Right kidney (tissue), 9 donors: Measurements from ENCODE around the gene HEPHL1.
"Not testable (repeated sequence)": the region's sequence is repeated elsewhere in the genome, so short reads cannot be mapped to it uniquely, and the experiment has no call there.

Experiments used
- DNase-seq: peaks from one replicate; pipeline ENCODE4 v3.0.0-alpha.2; 2016
- long read RNA-seq, 8 donors: transcript quantifications; one replicate each; lab custom pipeline, GENCODE V29; 2026

Gene HEPHL1, protein sequence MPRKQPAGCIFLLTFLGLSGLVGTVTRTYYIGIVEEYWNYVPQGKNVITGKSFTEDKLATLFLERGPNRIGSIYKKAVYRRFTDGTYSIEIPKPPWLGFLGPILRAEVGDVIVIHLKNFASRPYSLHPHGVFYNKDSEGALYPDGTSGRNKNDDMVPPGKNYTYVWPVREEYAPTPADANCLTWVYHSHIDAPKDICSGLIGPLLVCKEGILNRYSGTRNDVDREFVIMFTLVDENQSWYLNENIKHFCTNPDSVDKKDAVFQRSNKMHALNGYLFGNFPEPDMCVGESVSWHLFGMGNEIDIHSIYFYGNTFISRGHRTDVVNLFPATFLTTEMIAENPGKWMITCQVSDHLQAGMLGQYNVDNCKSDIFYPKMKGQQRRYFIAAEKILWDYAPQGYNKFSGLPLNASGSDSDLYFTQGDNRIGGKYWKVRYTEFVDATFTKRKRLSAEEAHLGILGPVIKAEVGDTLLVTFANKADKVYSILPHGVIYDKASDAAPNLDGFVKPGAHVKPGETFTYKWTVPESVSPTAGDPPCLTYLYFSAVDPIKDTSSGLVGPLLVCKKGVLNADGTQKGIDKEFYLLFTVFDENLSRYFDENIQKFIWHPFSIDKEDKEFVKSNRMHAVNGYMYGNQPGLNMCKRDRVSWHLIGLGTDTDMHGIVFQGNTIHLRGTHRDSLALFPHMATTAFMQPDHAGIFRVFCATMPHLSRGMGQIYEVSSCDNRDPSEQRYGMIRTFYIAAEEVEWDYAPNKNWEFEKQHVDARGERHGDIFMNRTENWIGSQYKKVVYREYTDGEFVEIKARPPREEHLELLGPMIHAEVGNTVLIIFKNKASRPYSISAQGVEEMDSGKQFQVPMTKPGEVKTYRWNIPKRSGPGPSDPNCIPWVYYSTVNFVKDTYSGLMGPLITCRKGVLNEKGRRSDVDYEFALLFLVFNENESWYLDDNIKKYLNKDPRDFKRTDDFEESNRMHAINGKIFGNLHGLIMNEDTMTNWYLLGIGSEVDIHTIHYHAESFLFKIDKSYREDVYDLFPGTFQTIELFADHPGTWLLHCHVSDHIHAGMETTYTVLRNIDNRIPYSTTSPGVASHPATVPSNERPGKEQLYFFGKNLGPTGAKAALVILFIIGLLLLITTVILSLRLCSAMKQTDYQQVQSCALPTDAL
- long read RNA-seq, donor 1: 0 reads
- long read RNA-seq, donor 2: 0 reads
- long read RNA-seq, donor 3: 0 reads
- long read RNA-seq, donor 4: 0 reads
- long read RNA-seq, donor 5, partial matches to known transcripts: 5 of 5 reads
- long read RNA-seq, donor 5, other reads (novel, unspliced or antisense): 0 of 5 reads
- long read RNA-seq, donor 6: 0 reads
- long read RNA-seq, donor 7: 0 reads
- long read RNA-seq, donor 8: 0 reads

DNA sequence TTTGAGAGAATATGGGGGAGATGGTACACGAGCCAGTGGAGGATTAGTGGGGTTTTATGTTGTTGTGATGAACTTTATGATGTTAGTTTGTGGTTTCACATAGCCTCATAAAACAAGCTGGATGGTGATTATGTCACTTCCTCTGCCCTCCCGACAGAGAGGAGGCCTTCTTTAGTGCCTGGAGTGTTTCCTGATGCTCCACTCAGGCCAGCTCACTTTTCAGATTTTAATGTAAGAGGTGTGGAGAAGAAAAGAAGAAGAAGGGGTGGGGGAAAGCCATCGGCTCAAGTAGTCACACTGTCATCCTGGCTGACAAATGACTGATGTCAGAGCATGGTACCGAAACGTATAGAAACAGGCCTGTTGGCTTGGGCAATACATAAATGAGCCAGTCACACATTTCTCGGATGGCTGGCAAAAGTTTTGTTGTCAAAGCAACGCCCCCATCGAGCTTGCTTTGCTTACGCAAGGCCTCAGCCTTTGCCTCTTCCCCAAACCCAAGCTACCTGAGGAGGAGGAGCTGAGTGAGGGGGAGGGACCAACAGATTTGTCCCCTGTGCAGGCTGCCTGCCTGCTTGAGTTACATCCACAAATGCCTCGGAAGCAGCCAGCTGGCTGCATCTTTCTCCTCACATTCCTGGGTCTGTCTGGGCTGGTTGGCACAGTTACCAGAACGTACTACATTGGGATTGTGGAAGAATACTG, at the start of gene HEPHL1:
HEPHL1 (plus strand) TSS at position 578 of the 705 bp plus-strand sequence; CDS start at position 593, 15 bp downstream.
- DNase-seq: no peak

- no peak for DNase-seq
Measured at GRCh38 chr11:93972790-93973189, 48.4 kb upstream of the HEPHL1 start.

DNA sequence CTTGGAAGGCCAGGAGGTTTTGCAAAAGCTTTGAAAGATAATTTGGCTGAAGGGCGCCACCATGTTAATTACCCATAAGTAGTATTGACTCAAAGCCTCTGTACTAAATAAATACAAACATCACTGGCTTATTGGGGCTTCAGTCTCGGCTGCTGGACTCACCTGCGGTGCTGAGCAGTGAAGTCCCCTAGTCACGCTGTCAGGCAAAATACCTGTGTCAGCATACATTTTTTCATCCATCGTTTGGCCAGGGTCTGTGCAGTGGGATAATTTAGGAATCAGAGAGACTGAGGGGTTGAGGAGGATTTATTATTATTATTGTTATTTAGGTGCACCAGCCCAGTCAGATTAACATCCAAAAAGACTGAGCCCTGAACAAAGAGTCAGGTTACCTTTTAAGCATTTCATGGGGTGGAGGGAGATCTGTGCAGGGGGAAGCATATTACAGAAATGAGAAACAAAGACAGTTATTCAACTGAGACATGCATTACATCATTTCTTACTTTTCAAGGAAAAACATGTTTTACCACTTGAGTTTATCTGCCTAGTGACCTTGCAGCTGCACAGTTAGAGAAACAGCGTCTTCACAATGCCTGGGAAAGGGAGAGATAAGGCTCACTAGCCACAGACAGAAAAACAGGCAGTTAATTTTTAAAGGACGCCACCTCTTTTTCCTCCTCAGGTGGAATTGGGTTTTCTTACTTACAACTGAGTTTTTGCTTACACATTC, 47.7 kb upstream of the HEPHL1 start:
- DNase-seq: not testable (repeated sequence)

DNA sequence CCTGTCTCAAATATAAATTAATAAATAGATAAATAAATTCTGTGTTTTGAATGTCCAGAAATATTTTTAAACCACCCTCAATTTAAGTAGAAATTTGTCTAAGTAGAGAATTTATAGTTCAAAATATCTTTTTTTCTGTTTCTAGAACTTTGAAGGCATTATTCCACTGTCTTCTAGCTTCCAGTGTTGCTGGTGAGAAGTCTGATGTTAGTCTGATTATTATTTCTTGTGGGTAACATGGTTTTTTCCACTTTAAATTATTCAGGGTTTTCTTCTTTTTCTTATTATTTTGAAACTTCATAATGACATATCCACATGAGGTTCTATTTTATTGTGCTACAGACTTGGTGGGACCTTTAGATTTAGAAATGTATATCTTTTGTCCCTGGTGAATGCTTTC, 46.4 kb upstream of the HEPHL1 start:
- no peak for DNase-seq

DNA sequence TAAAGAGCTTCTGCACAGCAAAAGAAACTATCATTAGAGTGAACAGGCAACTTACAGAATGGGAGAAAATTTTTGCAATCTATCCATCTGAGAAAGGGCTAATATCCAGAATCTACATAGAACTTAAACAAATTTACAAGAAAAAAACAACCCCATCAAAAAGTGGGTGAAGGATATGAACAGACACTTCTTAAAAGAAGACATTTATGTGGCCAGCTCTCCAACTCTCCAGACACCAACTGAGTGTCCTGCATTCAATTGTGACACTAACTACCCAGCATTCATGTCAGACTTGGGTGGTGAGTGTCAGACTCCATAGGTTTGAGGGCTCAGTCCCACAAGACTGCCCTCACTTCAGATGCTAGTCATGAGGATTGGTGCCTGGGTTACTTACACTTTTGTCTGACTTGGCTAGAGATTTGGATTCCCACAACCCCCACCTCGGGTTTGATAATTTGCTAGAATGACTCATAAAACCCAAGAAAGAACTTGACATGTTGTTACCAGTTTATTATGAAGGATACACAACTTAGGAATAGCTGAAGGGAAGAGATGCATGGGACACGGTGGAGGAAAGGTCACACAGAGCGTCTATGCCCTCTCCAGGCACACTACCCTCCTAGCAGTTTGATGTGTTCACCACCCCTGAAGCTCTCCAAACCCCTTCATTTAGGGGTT, 44.4 kb upstream of the HEPHL1 start:
- DNase-seq: not testable (repeated sequence)

DNA sequence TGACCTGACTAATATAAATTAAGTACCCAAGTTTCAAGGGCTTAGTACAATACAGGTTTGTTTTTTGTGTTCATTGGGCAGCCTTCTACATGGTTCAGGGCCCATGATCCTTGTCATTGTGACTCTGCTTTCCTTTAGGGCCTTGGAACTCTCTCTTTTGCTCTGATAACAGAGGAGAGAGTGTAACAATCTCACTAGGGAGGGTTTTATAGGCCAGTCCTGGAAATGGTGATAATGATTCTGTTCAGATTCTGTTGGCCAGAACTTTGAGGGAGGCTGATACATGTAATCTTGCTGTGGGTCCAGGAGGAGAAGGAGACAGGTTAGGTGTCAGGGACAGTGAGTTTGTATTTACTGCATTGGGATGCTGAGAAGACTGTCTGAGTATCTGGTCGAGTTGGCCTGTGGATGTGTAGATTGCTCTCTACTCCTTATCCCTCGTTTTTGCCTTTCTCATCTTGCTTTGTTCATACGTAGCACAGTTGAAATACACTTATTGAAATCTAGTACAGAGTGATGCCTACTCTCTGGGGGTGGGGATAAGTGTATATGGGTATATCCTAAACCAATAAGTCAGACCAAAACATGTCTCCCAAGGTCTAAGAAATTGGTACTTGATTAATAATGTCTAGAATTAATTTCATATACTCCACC, 37.5 kb upstream of the HEPHL1 start:
- no peak for DNase-seq

DNA sequence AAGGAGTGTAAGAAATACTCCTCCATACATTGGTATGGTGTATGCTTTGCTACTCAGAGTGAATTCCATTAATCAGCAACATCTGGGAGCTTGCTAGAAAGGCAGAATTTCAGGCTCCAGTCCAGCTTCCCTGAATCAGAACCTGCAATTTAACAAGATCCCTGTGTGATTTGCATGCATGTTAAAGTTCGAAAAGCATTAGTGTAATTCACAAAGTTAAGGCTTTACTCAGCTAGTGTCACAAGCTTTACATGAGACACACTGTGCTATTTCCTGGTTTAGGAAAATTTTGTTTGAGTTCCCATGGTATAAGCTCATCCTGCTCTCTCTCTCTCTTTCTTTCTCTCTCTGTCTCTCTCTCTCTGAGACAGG, 37.0 kb upstream of the HEPHL1 start:
- DNase-seq: no peak

DNA sequence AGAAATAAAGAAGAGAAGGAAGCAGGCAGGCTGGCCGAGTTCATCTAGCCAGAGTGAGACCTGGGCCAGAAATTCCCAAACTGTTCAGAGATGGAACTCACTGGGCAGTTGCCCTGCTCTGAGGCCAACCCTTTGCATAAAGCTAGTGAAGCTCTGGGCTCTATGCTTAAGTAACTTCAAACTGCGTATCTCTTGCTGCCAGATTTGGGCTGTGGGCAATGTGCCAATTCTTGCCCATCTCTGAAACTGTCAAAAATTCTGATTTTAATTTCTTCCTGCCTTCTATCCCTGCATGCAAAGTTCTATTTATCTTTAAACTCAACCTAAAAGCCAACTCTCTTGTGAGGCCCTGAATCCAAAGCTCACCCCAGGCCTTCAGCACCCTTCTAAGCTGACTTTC, 36.2 kb upstream of the HEPHL1 start:
- DNase-seq: no peak

- DNase-seq: no peak
Measured at GRCh38 chr11:93986716-93987115, 34.4 kb upstream of the HEPHL1 start.

GRCh38 chr11:93988455-93988854, 32.7 kb upstream of the HEPHL1 start:
- DNase-seq: no peak

DNA sequence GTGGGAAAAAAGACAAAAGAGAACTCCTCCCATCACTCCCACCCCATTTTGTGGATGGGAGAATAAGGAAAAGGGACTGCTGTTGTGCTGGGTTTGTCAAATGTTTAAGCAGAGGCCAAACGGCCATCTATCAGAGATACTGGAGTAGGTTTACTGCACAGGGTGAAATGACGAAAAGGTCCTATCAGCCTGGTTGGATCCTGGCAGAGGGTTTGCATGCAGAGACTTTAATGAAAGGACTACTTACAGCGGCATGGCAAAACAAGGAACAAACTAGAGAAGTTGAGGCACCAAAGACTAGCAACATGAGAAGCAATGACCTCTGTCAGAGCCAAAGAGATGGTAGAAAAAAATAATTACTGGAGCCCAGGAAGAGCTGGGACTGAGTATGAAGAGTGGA, 32.2 kb upstream of the HEPHL1 start:
- no peak for DNase-seq

DNA sequence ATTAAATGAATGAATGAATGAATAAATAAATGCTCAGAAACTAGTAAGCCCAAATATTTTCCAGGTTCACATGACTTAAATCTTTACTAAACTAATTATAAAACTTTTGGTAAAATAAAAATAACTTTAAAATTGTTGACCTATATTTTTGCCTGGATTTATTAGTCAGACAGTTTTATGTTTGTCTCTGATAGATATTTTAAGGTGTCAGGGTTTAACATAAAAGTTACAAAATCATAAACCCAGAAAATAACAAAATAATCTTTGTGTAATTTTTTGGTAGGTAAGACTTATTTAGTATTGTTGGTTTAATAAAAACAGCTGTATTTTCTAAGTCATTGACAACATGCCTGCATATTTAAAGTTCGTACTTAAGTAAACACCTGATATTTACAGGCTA, 27.4 kb upstream of the HEPHL1 start:
- no peak for DNase-seq

- no peak for DNase-seq
Measured at GRCh38 chr11:93997741-93998140, 23.4 kb upstream of the HEPHL1 start.

DNA sequence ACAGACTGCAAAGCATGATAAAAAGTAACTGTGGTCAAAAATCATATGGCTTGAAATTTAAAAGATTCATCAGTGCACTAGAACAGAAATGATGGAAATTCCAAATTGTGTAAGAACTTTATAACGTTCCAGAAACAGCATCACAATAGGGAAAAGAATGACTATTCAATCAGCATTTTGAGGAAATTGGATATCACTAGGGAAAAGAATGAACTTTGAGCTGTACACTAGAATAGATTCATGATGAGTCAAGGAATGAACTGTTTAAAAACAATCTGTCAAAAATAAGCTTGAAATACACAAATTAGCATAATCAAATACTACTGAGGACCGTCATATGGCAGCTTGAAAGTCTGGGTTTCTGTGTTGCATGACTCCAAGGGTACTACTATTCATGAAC, 20.5 kb upstream of the HEPHL1 start:
- DNase-seq: no peak

- no peak for DNase-seq
Measured at GRCh38 chr11:94002226-94002625, 18.9 kb upstream of the HEPHL1 start.

- no peak for DNase-seq
Measured at GRCh38 chr11:94007426-94007825, 13.7 kb upstream of the HEPHL1 start.

DNA sequence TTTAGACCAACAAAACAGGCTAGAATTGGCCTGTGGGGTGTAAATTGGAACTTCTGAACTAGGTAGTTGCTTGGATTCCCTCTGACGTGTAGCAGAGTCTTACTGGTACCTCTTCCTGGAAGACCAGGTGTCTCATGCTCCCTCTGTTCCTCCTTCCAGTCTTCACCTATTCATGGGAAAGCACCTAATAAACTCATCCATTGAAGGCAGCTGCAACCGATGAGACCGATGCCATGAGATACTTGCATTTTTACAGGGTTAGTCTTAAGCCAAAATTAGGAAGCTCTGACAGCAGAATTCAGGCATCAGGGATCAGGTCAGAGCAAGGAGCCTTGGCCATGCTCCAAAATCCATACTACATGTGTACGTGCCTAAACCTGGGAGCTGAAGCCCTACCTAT, 13.2 kb upstream of the HEPHL1 start:
- DNase-seq: no peak

- no peak for DNase-seq
Measured at GRCh38 chr11:94010136-94010535, 11.0 kb upstream of the HEPHL1 start.

- no peak for DNase-seq
Measured at GRCh38 chr11:94011478-94011877, 9.7 kb upstream of the HEPHL1 start.

GRCh38 chr11:94017446-94017845, 3.7 kb upstream of the HEPHL1 start:
- no peak for DNase-seq
